Left lobe of liver (tissue), 2 donors: ENCODE results near the gene STRC. TPM values are rescaled to one million over a fixed set of nuclear protein-coding genes. Genes with fewer than 3 reads are reported as not detected.
A peak's percentile ranks its signal among the peaks of the same experiment; 100 is the strongest.
"Not testable (repeated sequence)": the region's sequence is repeated elsewhere in the genome, so short reads cannot be mapped to it uniquely, and the experiment has no call there.

Experiments
- ATAC-seq: fragments of 200-7000 bp; cut with Tn5 transposase; one replicate; pipeline ENCODE4 v1.9.1; 2020; ENCODE audit warnings: mild to moderate bottlenecking, moderate library complexity
- DNase-seq: peaks from one replicate; pipeline ENCODE4 v3.0.0-alpha.2; 2020; ENCODE audit warnings: low spot score
- total RNA-seq: library from RNA; stranded (reverse); gene quantifications from one replicate; pipeline ENCODE4 v1.2.1, GENCODE V29; 2021
- donor health status: DM: no; HTN: no; CAD: no; lungs with moderate emphysema.
- donor health status: DM: no; HTN: yes; CAD: no.

STRC gene
- total RNA-seq = 0.53 TPM

- ATAC-seq, DNase-seq: not testable (repeated sequence)
These were observed at the start of gene STRC for GRCh38 chr15:43618700-43619099. Gene STRC (minus strand): TSS chr15:43618800. CDS start chr15:43618722, 78 bp downstream.

GRCh38 chr15:43666177-43666576 is 47.6 kb upstream of the STRC start:
- not testable (repeated sequence) for DNase-seq, ATAC-seq

- ATAC-seq, DNase-seq: not testable (repeated sequence)
These were observed 44.7 kb upstream of the STRC start for GRCh38 chr15:43663333-43663732.

GRCh38 chr15:43662293-43662692 is 43.7 kb upstream of the STRC start:
- not testable (repeated sequence) for DNase-seq, ATAC-seq

- not testable (repeated sequence) for ATAC-seq, DNase-seq
These were observed 41.1 kb upstream of the STRC start for GRCh38 chr15:43659727-43660126.

GRCh38 chr15:43649430-43649926 is 30.9 kb upstream of the STRC start:
- not testable (repeated sequence) for DNase-seq
- peak; percentile 17 for ATAC-seq

GRCh38 chr15:43648649-43649429 is 30.2 kb upstream of the STRC start, which contains the start of gene CATSPER2:
Gene CATSPER2 (minus strand): TSS chr15:43648844. CDS start chr15:43648061, 783 bp downstream.
- no peak for DNase-seq
- ATAC-seq = peak; percentile 26

- DNase-seq, ATAC-seq: not testable (repeated sequence)
These were observed 20.0 kb upstream of the STRC start for GRCh38 chr15:43638464-43639204.

GRCh38 chr15:43626937-43627336 is 8.3 kb upstream of the STRC start:
- DNase-seq, ATAC-seq: not testable (repeated sequence)

- no peak for ATAC-seq
- no peak for DNase-seq
These were observed 6.5 kb upstream of the STRC start for GRCh38 chr15:43625106-43625505.

GRCh38 chr15:43622068-43622799 is 3.6 kb upstream of the STRC start:
- not testable (repeated sequence) for DNase-seq
- peak; percentile 49 for ATAC-seq

- ATAC-seq, DNase-seq: not testable (repeated sequence)
These were observed 850 bp downstream of the STRC start for GRCh38 chr15:43617750-43618149.

GRCh38 chr15:43602233-43602632 is 16.4 kb downstream of the STRC start:
- ATAC-seq, DNase-seq: not testable (repeated sequence)

- ATAC-seq, DNase-seq: not testable (repeated sequence)
These were observed 18.4 kb downstream of the STRC start for GRCh38 chr15:43600200-43600599.

GRCh38 chr15:43599131-43599530 is 19.5 kb downstream of the STRC start:
- not testable (repeated sequence) for ATAC-seq, DNase-seq

- ATAC-seq = peak; percentile 27
- not testable (repeated sequence) for DNase-seq
These were observed 25.0 kb downstream of the STRC start, which contains the start of gene CKMT1B for GRCh38 chr15:43593328-43594190. Gene CKMT1B (plus strand): TSS chr15:43594027. CDS start chr15:43594219, 192 bp downstream.

- ATAC-seq, DNase-seq: not testable (repeated sequence)
These were observed 25.8 kb downstream of the STRC start for GRCh38 chr15:43592841-43593240.

GRCh38 chr15:43589778-43590466 is 28.7 kb downstream of the STRC start, which contains the start of gene PPIP5K1:
Gene PPIP5K1 (minus strand): TSS chr15:43590208. CDS start chr15:43584504, 5,704 bp downstream.
- DNase-seq = not testable (repeated sequence)
- peak; percentile 99 for ATAC-seq

- not testable (repeated sequence) for ATAC-seq, DNase-seq
These were observed 44.0 kb downstream of the STRC start for GRCh38 chr15:43574607-43575006.
